Measurements from ENCODE around the gene SLX4IP. TPM values are rescaled to one million over a fixed set of nuclear protein-coding genes. Genes with fewer than 3 reads are reported as not detected.

The SLX4IP gene
- polyA plus RNA-seq, 2 donors, result 1.2 to 4.4 TPM

- no peaks in the 10 kb centered on the region for H3K27me3 ChIP-seq (ENCODE audit: control insufficient read depth in 1 of 2, insufficient read depth in 2 of 2, low read length in 2 of 2)
- H3K36me3 ChIP-seq (ENCODE audit: control insufficient read depth in 2 of 2, insufficient read depth in 2 of 2, low read length in 1 of 2), result peaks cover 0 to 3% of the 10 kb centered on the region in 2 donors
- WGBS, 2 donors, result 78 to 80% methylated on average over 2 of the region's 2 CpGs
- no peak overlapping the region for H3K4me3 ChIP-seq (ENCODE audit: low read depth in 1 of 2, low read length in 2 of 2)
- no peaks in the 10 kb centered on the region for H3K9me3 ChIP-seq (ENCODE audit: control insufficient read depth in 2 of 2, insufficient read depth in 1 of 2, low read depth in 1 of 2, low read length in 1 of 2)
- H3K27ac ChIP-seq (ENCODE audit: low read depth in 2 of 2, low read length in 1 of 2), result peak overlapping the region in 1 of 2 donors; percentile 13
- H3K4me1 ChIP-seq (ENCODE audit: control insufficient read depth in 2 of 2, insufficient read depth in 2 of 2, low read length in 1 of 2), result no peaks in the 10 kb centered on the region
These were observed 28.5 kb downstream of the SLX4IP start for GRCh38 chr20:10463622-10464021.

GRCh38 chr20:10465135-10465534, 30.0 kb downstream of the SLX4IP start:
- H3K4me1 ChIP-seq (ENCODE audit: control insufficient read depth in 2 of 2, insufficient read depth in 2 of 2, low read length in 1 of 2), result no peaks in the 10 kb centered on the region
- peaks cover 0 to 3% of the 10 kb centered on the region in 2 donors for H3K36me3 ChIP-seq (ENCODE audit: control insufficient read depth in 2 of 2, insufficient read depth in 2 of 2, low read length in 1 of 2)
- no peaks in the 10 kb centered on the region for H3K27me3 ChIP-seq (ENCODE audit: control insufficient read depth in 1 of 2, insufficient read depth in 2 of 2, low read length in 2 of 2)
- 89 to 94% methylated on average over 3 of the region's 3 CpGs for WGBS, 2 donors
- no peak overlapping the region for H3K4me3 ChIP-seq (ENCODE audit: low read depth in 1 of 2, low read length in 2 of 2)
- no peaks in the 10 kb centered on the region for H3K9me3 ChIP-seq (ENCODE audit: control insufficient read depth in 2 of 2, insufficient read depth in 1 of 2, low read depth in 1 of 2, low read length in 1 of 2)
- H3K27ac ChIP-seq (ENCODE audit: low read depth in 2 of 2, low read length in 1 of 2), result no peak overlapping the region

GRCh38 chr20:10466325-10466724, 31.2 kb downstream of the SLX4IP start:
- H3K4me1 ChIP-seq (ENCODE audit: control insufficient read depth in 2 of 2, insufficient read depth in 2 of 2, low read length in 1 of 2), result no peaks in the 10 kb centered on the region
- no peaks in the 10 kb centered on the region for H3K9me3 ChIP-seq (ENCODE audit: control insufficient read depth in 2 of 2, insufficient read depth in 1 of 2, low read depth in 1 of 2, low read length in 1 of 2)
- no peak overlapping the region for H3K27ac ChIP-seq (ENCODE audit: low read depth in 2 of 2, low read length in 1 of 2)
- 34 to 60% methylated on average over 4 of the region's 4 CpGs for WGBS, 2 donors
- no peaks in the 10 kb centered on the region for H3K27me3 ChIP-seq (ENCODE audit: control insufficient read depth in 1 of 2, insufficient read depth in 2 of 2, low read length in 2 of 2)
- H3K36me3 ChIP-seq (ENCODE audit: control insufficient read depth in 2 of 2, insufficient read depth in 2 of 2, low read length in 1 of 2), result peaks cover 0 to under 1% of the 10 kb centered on the region in 2 donors
- no peak overlapping the region for H3K4me3 ChIP-seq (ENCODE audit: low read depth in 1 of 2, low read length in 2 of 2)

- 55 to 59% methylated on average over 3 of the region's 3 CpGs for WGBS, 2 donors
- no peaks in the 10 kb centered on the region for H3K27me3 ChIP-seq (ENCODE audit: control insufficient read depth in 1 of 2, insufficient read depth in 2 of 2, low read length in 2 of 2)
- no peak overlapping the region for H3K4me3 ChIP-seq (ENCODE audit: low read depth in 1 of 2, low read length in 2 of 2)
- no peak overlapping the region for H3K27ac ChIP-seq (ENCODE audit: low read depth in 2 of 2, low read length in 1 of 2)
- H3K4me1 ChIP-seq (ENCODE audit: control insufficient read depth in 2 of 2, insufficient read depth in 2 of 2, low read length in 1 of 2), result no peaks in the 10 kb centered on the region
- H3K9me3 ChIP-seq (ENCODE audit: control insufficient read depth in 2 of 2, insufficient read depth in 1 of 2, low read depth in 1 of 2, low read length in 1 of 2), result no peaks in the 10 kb centered on the region
- H3K36me3 ChIP-seq (ENCODE audit: control insufficient read depth in 2 of 2, insufficient read depth in 2 of 2, low read length in 1 of 2), result no peaks in the 10 kb centered on the region
These were observed 31.8 kb downstream of the SLX4IP start for GRCh38 chr20:10466855-10467254.

GRCh38 chr20:10467681-10468339, 32.7 kb downstream of the SLX4IP start:
- Histone ChIP-seq H3K4me1 (ENCODE audit: control insufficient read depth in 2 of 2, insufficient read depth in 2 of 2, low read length in 1 of 2) (no peaks in the 10 kb centered on the region), H3K36me3 (ENCODE audit: control insufficient read depth in 2 of 2, insufficient read depth in 2 of 2, low read length in 1 of 2) (no peaks in the 10 kb centered on the region), H3K27ac (ENCODE audit: low read depth in 2 of 2, low read length in 1 of 2) (no peak overlapping the region), H3K9me3 (ENCODE audit: control insufficient read depth in 2 of 2, insufficient read depth in 1 of 2, low read depth in 1 of 2, low read length in 1 of 2) (no peaks in the 10 kb centered on the region), H3K27me3 (ENCODE audit: control insufficient read depth in 1 of 2, insufficient read depth in 2 of 2, low read length in 2 of 2) (no peaks in the 10 kb centered on the region), H3K4me3 (ENCODE audit: low read depth in 1 of 2, low read length in 2 of 2) (no peak overlapping the region)
- WGBS, 2 donors, result 34 to 48% methylated on average over 3 of the region's 3 CpGs

GRCh38 chr20:10468340-10468845, 33.3 kb downstream of the SLX4IP start:
- H3K9me3 ChIP-seq (ENCODE audit: control insufficient read depth in 2 of 2, insufficient read depth in 1 of 2, low read depth in 1 of 2, low read length in 1 of 2), result no peaks in the 10 kb centered on the region
- H3K36me3 ChIP-seq (ENCODE audit: control insufficient read depth in 2 of 2, insufficient read depth in 2 of 2, low read length in 1 of 2), result no peaks in the 10 kb centered on the region
- 54 to 55% methylated on average over 2 of the region's 2 CpGs for whole genome bisulfite sequencing, 2 donors
- H3K27me3 ChIP-seq (ENCODE audit: control insufficient read depth in 1 of 2, insufficient read depth in 2 of 2, low read length in 2 of 2), result no peaks in the 10 kb centered on the region
- no peak overlapping the region for H3K27ac ChIP-seq (ENCODE audit: low read depth in 2 of 2, low read length in 1 of 2)
- no peaks in the 10 kb centered on the region for H3K4me1 ChIP-seq (ENCODE audit: control insufficient read depth in 2 of 2, insufficient read depth in 2 of 2, low read length in 1 of 2)
- H3K4me3 ChIP-seq (ENCODE audit: low read depth in 1 of 2, low read length in 2 of 2), result no peak overlapping the region

GRCh38 chr20:10469056-10469455, 34.0 kb downstream of the SLX4IP start:
- WGBS, 2 donors, result 68 to 76% methylated on average over 2 of the region's 2 CpGs
- Histone ChIP-seq H3K9me3 (ENCODE audit: control insufficient read depth in 2 of 2, insufficient read depth in 1 of 2, low read depth in 1 of 2, low read length in 1 of 2) (no peaks in the 10 kb centered on the region), H3K27me3 (ENCODE audit: control insufficient read depth in 1 of 2, insufficient read depth in 2 of 2, low read length in 2 of 2) (no peaks in the 10 kb centered on the region), H3K4me1 (ENCODE audit: control insufficient read depth in 2 of 2, insufficient read depth in 2 of 2, low read length in 1 of 2) (no peaks in the 10 kb centered on the region), H3K4me3 (ENCODE audit: low read depth in 1 of 2, low read length in 2 of 2) (no peak overlapping the region), H3K36me3 (ENCODE audit: control insufficient read depth in 2 of 2, insufficient read depth in 2 of 2, low read length in 1 of 2) (no peaks in the 10 kb centered on the region), H3K27ac (ENCODE audit: low read depth in 2 of 2, low read length in 1 of 2) (no peak overlapping the region)

- WGBS, 2 donors, result 20 to 38% methylated on average over 7 of the region's 7 CpGs
- Histone ChIP-seq H3K27me3 (ENCODE audit: control insufficient read depth in 1 of 2, insufficient read depth in 2 of 2, low read length in 2 of 2) (no peaks in the 10 kb centered on the region), H3K4me3 (ENCODE audit: low read depth in 1 of 2, low read length in 2 of 2) (no peak overlapping the region), H3K9me3 (ENCODE audit: control insufficient read depth in 2 of 2, insufficient read depth in 1 of 2, low read depth in 1 of 2, low read length in 1 of 2) (no peaks in the 10 kb centered on the region), H3K36me3 (ENCODE audit: control insufficient read depth in 2 of 2, insufficient read depth in 2 of 2, low read length in 1 of 2) (no peaks in the 10 kb centered on the region), H3K4me1 (ENCODE audit: control insufficient read depth in 2 of 2, insufficient read depth in 2 of 2, low read length in 1 of 2) (no peaks in the 10 kb centered on the region), H3K27ac (ENCODE audit: low read depth in 2 of 2, low read length in 1 of 2) (no peak overlapping the region)
These were observed 34.5 kb downstream of the SLX4IP start for GRCh38 chr20:10469599-10469998.

- no peaks in the 10 kb centered on the region for H3K9me3 ChIP-seq (ENCODE audit: control insufficient read depth in 2 of 2, insufficient read depth in 1 of 2, low read depth in 1 of 2, low read length in 1 of 2)
- no peaks in the 10 kb centered on the region for H3K27me3 ChIP-seq (ENCODE audit: control insufficient read depth in 1 of 2, insufficient read depth in 2 of 2, low read length in 2 of 2)
- no peak overlapping the region for H3K27ac ChIP-seq (ENCODE audit: low read depth in 2 of 2, low read length in 1 of 2)
- H3K4me1 ChIP-seq (ENCODE audit: control insufficient read depth in 2 of 2, insufficient read depth in 2 of 2, low read length in 1 of 2), result no peaks in the 10 kb centered on the region
- no peaks in the 10 kb centered on the region for H3K36me3 ChIP-seq (ENCODE audit: control insufficient read depth in 2 of 2, insufficient read depth in 2 of 2, low read length in 1 of 2)
- H3K4me3 ChIP-seq (ENCODE audit: low read depth in 1 of 2, low read length in 2 of 2), result no peak overlapping the region
- 93 to 95% methylated on average over 6 of the region's 6 CpGs for WGBS, 2 donors
These were observed 35.2 kb downstream of the SLX4IP start for GRCh38 chr20:10470276-10470675.

- no peaks in the 10 kb centered on the region for H3K4me1 ChIP-seq (ENCODE audit: control insufficient read depth in 2 of 2, insufficient read depth in 2 of 2, low read length in 1 of 2)
- no peak overlapping the region for H3K4me3 ChIP-seq (ENCODE audit: low read depth in 1 of 2, low read length in 2 of 2)
- no peak overlapping the region for H3K27ac ChIP-seq (ENCODE audit: low read depth in 2 of 2, low read length in 1 of 2)
- no peaks in the 10 kb centered on the region for H3K9me3 ChIP-seq (ENCODE audit: control insufficient read depth in 2 of 2, insufficient read depth in 1 of 2, low read depth in 1 of 2, low read length in 1 of 2)
- 65 to 86% methylated on average over 2 of the region's 2 CpGs for WGBS, 2 donors
- H3K27me3 ChIP-seq (ENCODE audit: control insufficient read depth in 1 of 2, insufficient read depth in 2 of 2, low read length in 2 of 2), result no peaks in the 10 kb centered on the region
- H3K36me3 ChIP-seq (ENCODE audit: control insufficient read depth in 2 of 2, insufficient read depth in 2 of 2, low read length in 1 of 2), result no peaks in the 10 kb centered on the region
These were observed 37.8 kb downstream of the SLX4IP start for GRCh38 chr20:10472871-10473270.
